Vagina (tissue), 2 donors: Measurements from ENCODE around the gene ELOVL7. TPM values are rescaled to one million over a fixed set of nuclear protein-coding genes. Genes with fewer than 3 reads are reported as not detected.

Source experiments
- DNase-seq, 2 donors: peaks; one replicate each; pipeline ENCODE4 v3.0.0-alpha.2; 2017; ENCODE audit errors: extremely low spot score in 2 of 2
- H3K27ac ChIP-seq: fragments of 200-600 bp; sonication (generic); one replicate; pipeline ENCODE4 v1.5.1; 2019
- H3K27me3 ChIP-seq: fragments of 200-600 bp; sonication (generic); one replicate; pipeline ENCODE4 v1.5.1; 2019
- H3K36me3 ChIP-seq, 2 donors: fragments of 200-600 bp; sonication (generic); one replicate each; pipeline ENCODE4 v1.5.1; 2017 to 2019
- H3K4me1 ChIP-seq: fragments of 200-600 bp; sonication (generic); one replicate; pipeline ENCODE4 v1.5.1; 2019
- H3K4me3 ChIP-seq, 2 donors: fragments of 200-600 bp; sonication (generic); 1 replicate in 1 of 2; 2 replicates in 1 of 2; pipeline ENCODE4 v1.5.1; 2016 to 2019
- H3K9me3 ChIP-seq: fragments of 200-600 bp; sonication (generic); one replicate; pipeline ENCODE4 v1.5.1; 2019
- POLR2A ChIP-seq, 2 donors: fragments of 450-650 bp; IDR thresholded peaks; one replicate each; pipeline ENCODE4 v1.6.1; 2017; ENCODE audit warnings: antibody characterized with exemption in 2 of 2, mild to moderate bottlenecking in 2 of 2, moderate library complexity in 2 of 2
- POLR2AphosphoS5 ChIP-seq, 2 donors: sonication (generic); formaldehyde crosslinking; IDR thresholded peaks; one replicate each; pipeline ENCODE4 v1.9.0; 2017; ENCODE audit warnings: antibody characterized with exemption in 2 of 2, mild to moderate bottlenecking in 2 of 2, low read depth in 1 of 2; ENCODE audit not compliant: insufficient read depth in 1 of 2
- intact Hi-C: fragments of 100-400 bp; cut with DNase I; formaldehyde crosslinking; loops from one replicate; pipeline ENCODE4 v1.15.1; 2023
- total RNA-seq: library from RNA; depleted of rRNA; stranded (reverse); fragments of >200 nt; gene quantifications from one replicate; pipeline ENCODE4 v1.2.3, GENCODE V29; 2016
- TF ChIP-seq, protein P1 (sequence below), 3 experiments: fragments of 450-650 bp in 2 of 3; fragments of 200-600 bp in 1 of 3; sonication (generic) in 1 of 3; IDR thresholded peaks; one replicate each; pipeline ENCODE4 v1.5.1; 2017 to 2019; ENCODE audit warnings: antibody characterized with exemption in 3 of 3, mild to moderate bottlenecking in 2 of 3, moderate library complexity in 2 of 3

ELOVL7 gene
- total RNA-seq, 1 donor from 2014 or later, result 3.9 TPM

DNA sequence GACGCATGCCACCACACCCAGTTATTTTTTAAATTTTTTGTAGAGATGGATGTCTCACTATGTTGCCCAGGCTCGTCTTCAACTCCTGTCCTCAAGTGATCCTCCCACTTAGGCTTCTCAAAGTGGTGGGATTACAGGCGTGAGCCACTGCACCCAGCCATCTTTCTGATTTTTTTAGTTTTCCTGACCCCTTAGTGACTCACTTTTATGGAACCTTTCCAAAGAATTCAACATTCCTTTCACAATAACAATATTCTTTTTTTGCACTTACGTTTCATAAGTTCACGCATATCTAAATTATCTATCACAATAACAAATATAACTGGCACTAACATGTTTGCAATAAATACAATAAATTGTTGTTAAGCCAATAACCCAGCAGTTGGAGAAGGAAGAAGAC, 8.5 kb downstream of the ELOVL7 start:
- no peak for TF ChIP-seq POLR2AphosphoS5 (IDR thresholded peaks at IDR 0.05; ENCODE audit: insufficient read depth in 1 of 2, low read depth in 1 of 2)
- no peak for TF ChIP-seq POLR2A (IDR thresholded peaks at IDR 0.05)
- TF ChIP-seq, protein P1, sequence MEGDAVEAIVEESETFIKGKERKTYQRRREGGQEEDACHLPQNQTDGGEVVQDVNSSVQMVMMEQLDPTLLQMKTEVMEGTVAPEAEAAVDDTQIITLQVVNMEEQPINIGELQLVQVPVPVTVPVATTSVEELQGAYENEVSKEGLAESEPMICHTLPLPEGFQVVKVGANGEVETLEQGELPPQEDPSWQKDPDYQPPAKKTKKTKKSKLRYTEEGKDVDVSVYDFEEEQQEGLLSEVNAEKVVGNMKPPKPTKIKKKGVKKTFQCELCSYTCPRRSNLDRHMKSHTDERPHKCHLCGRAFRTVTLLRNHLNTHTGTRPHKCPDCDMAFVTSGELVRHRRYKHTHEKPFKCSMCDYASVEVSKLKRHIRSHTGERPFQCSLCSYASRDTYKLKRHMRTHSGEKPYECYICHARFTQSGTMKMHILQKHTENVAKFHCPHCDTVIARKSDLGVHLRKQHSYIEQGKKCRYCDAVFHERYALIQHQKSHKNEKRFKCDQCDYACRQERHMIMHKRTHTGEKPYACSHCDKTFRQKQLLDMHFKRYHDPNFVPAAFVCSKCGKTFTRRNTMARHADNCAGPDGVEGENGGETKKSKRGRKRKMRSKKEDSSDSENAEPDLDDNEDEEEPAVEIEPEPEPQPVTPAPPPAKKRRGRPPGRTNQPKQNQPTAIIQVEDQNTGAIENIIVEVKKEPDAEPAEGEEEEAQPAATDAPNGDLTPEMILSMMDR (IDR thresholded peaks at IDR 0.05), result no peak
- no peaks in the 10 kb centered on the region for H3K4me1 ChIP-seq

DNA sequence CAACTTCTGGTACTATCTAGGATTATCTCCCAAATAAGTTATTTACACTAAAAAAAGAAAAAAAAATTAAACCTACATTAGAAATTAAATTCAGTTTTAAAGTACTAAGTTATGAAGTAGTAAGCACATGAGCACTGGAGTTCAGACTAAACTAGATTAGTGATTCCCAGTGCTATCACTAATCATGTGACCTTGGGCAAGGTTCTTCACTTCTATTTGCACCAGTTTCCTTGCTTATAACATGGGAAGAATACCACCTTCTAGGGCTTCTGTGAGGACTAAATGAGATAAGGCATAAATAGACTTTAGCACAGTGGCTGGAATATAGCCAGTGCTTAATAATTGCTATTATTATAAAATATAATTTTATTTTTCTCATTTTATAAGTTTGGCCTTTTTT, 10.5 kb downstream of the ELOVL7 start:
- intact Hi-C loops, result no loop called here
- Histone ChIP-seq H3K27ac (no peak overlapping the region), H3K36me3 (no peaks in the 10 kb centered on the region), H3K4me1 (no peaks in the 10 kb centered on the region), H3K4me3 (no peak overlapping the region), H3K27me3 (no peaks in the 10 kb centered on the region), H3K9me3 (no peaks in the 10 kb centered on the region)
- TF ChIP-seq POLR2A (IDR thresholded peaks at IDR 0.05) (no peak), POLR2AphosphoS5 (IDR thresholded peaks at IDR 0.05; ENCODE audit: insufficient read depth in 1 of 2, low read depth in 1 of 2) (no peak)
- TF ChIP-seq, protein P1 (IDR thresholded peaks at IDR 0.05), result no peak
- DNase-seq, result no peak

More for the DNA sequence above, 8.5 kb downstream of the ELOVL7 start:
- Histone ChIP-seq H3K27ac (no peak overlapping the region), H3K36me3 (no peaks in the 10 kb centered on the region), H3K4me3 (no peak overlapping the region), H3K9me3 (no peaks in the 10 kb centered on the region), H3K27me3 (no peaks in the 10 kb centered on the region)
- no peak for DNase-seq
- intact Hi-C loops, result no loop called here

DNA sequence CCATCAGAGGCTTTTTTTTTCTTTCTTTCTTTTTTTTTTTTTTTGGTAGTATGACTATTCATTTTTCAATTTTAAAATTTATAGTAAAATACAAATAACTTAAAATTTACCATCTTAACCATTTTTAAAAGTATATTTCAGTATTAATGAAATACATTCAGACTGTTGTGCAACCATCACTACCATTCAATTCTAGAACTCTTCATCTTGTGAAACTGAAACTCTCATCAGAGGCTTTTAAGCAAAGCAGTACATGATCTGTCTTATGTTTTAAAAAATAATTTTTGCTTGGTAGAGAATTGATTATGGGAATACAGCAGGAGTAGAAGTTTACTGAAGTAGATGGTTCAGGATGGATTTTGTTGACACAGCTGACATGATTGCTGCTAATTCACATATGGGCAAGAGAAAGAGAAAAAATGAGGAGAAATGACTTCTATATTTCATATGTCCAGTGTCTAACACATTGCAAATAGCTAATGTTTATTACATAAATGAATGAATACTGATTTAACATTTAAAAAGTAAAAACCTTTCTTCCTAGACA, 13.4 kb downstream of the ELOVL7 start:
- DNase-seq, result no peak
- Histone ChIP-seq H3K9me3 (no peaks in the 10 kb centered on the region), H3K27me3 (no peaks in the 10 kb centered on the region), H3K4me3 (no peak overlapping the region), H3K4me1 (no peaks in the 10 kb centered on the region), H3K36me3 (no peaks in the 10 kb centered on the region), H3K27ac (no peak overlapping the region)
- intact Hi-C loops, result no loop called here
- TF ChIP-seq POLR2A (IDR thresholded peaks at IDR 0.05), result no peak
- TF ChIP-seq, protein P1 (IDR thresholded peaks at IDR 0.05), result no peak
- TF ChIP-seq POLR2AphosphoS5 (IDR thresholded peaks at IDR 0.05; ENCODE audit: insufficient read depth in 1 of 2, low read depth in 1 of 2), result no peak

DNA sequence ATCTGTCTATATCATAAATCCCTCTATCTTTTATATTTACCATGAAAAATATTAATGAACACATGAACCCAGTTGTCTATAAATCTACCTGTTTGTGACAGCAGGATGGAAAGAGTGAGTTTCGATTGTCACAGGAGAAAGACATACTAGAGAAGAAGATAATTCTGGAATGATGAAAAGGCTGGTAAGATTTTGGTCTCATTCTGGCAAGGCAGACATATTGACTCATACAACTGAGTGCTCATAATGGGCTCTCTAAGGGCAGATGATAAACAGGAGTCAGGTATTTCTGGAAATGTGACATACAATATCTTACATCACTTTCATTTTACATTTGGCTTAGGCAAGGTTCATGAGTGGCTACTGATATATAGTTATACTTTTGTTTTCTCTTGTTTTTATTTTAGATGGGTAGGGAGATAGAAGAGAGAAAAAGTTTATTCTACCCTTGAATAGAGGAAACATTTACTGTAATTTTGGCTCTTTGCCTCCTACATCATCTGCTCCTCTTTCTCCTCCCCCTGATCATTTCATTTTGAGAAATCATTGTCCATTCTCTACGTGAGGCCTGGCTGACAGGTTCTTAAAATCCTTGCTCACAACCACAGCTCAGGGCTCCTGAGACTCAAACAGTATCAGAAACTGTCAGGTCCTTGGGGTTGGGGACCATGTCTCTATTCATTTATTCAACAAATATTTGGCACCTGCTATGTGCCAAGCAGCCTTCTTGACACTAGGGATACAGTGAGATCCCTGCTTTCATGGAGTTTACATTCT, 14.4 kb downstream of the ELOVL7 start:
- DNase-seq, result no peak
- Histone ChIP-seq H3K27ac (no peak overlapping the region), H3K27me3 (no peaks in the 10 kb centered on the region), H3K4me1 (no peaks in the 10 kb centered on the region), H3K4me3 (no peak overlapping the region), H3K9me3 (no peaks in the 10 kb centered on the region), H3K36me3 (no peaks in the 10 kb centered on the region)
- intact Hi-C loops, result no loop called here
- TF ChIP-seq POLR2AphosphoS5 (IDR thresholded peaks at IDR 0.05; ENCODE audit: insufficient read depth in 1 of 2, low read depth in 1 of 2) (peak in 1 of 2 donors; percentile 39), POLR2A (IDR thresholded peaks at IDR 0.05) (no peak)

DNA sequence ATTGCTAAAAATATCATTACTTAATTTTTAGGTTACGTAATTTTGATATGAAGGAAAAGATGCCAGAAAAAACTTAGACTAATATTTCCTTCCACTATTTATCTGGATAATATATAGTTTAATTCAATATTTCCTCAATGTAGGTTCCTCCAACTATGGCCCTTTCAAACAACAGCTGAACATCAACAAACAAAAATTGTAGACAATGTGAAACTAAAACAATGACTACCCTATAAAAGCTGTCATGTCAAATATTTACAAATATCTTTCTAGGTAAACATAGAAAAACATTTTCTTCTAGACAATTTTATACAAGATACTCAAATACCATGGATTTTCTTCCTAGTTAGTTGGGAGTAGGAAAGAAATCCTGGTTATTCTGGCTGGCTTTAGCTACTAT, 16.9 kb downstream of the ELOVL7 start:
- H3K27me3 ChIP-seq, result no peaks in the 10 kb centered on the region
- intact Hi-C loops, result no loop called here
- no peak for DNase-seq
- H3K9me3 ChIP-seq, result no peaks in the 10 kb centered on the region
- H3K27ac ChIP-seq, result no peak overlapping the region
- H3K4me1 ChIP-seq, result no peaks in the 10 kb centered on the region
- H3K36me3 ChIP-seq, result no peaks in the 10 kb centered on the region
- TF ChIP-seq POLR2AphosphoS5 (IDR thresholded peaks at IDR 0.05; ENCODE audit: insufficient read depth in 1 of 2, low read depth in 1 of 2), result no peak
- TF ChIP-seq, protein P1 (IDR thresholded peaks at IDR 0.05), result no peak
- TF ChIP-seq POLR2A (IDR thresholded peaks at IDR 0.05), result no peak
- no peak overlapping the region for H3K4me3 ChIP-seq
